Endothelial cell of umbilical vein (primary cell): ENCODE results near the gene PDCD1. TPM values are rescaled to one million over a fixed set of nuclear protein-coding genes. Genes with fewer than 3 reads are reported as not detected.

Source experiments
- BruUV-seq: library from RNA; stranded (reverse); fragments of 400-500 nt; replicated peaks from 2 replicates; lab custom pipeline; 2021; lab: Mats Ljungman, UMichigan
- CTCF ChIA-PET: fragments of 300-600, 350-600 bp; sonication (Branson Sonifier 250); formaldehyde crosslinking; loops from one replicate; lab custom pipeline; 2021; ENCODE audit warnings: antibody characterized with exemption, inconsistent platforms; lab: Charles Lee
- POLR2A ChIA-PET: fragments of 300-600, 350-600 bp; sonication (Branson Sonifier 250); formaldehyde crosslinking; loops from one replicate; lab custom pipeline; 2021; ENCODE audit warnings: antibody characterized with exemption, inconsistent platforms; lab: Charles Lee
- DNase-seq: peaks from one replicate; pipeline ENCODE4 v3.0.0-alpha.2; 2011; ENCODE audit warnings: low read depth, low spot score
- FAIRE-seq: peaks from 2 replicates; lab custom pipeline; 2011; peaks lifted over from hg19 to GRCh38; lab: Jason Lieb, UNC
- H2AFZ ChIP-seq: 2 replicates; pipeline ENCODE4 v1.6.0; 2012; ENCODE audit warnings: low read depth, low read length, control low read depth, inconsistent platforms
- H3K27ac ChIP-seq: 2 replicates; pipeline ENCODE4 v1.5.1; 2011; ENCODE audit warnings: low read depth, mild to moderate bottlenecking, control low read depth, low read length, moderate library complexity; ENCODE audit not compliant: insufficient read depth
- H3K27me3 ChIP-seq, 2 experiments: 2 replicates each; pipeline versions ENCODE4 v1.6.0 to v1.6.1; 2011; ENCODE audit warnings: low read length in 2 of 2, mixed read lengths in 1 of 2; ENCODE audit not compliant: control insufficient read depth in 2 of 2, insufficient read depth in 2 of 2
- H3K36me3 ChIP-seq, 2 experiments: 2 replicates in 1 of 2; 3 replicates in 1 of 2; pipeline ENCODE4 v1.5.1; 2011; ENCODE audit warnings: low read length in 2 of 2, mild to moderate bottlenecking in 1 of 2, moderate library complexity in 1 of 2; ENCODE audit not compliant: control insufficient read depth in 2 of 2, insufficient read depth in 2 of 2; ENCODE audit errors: extremely low read depth in 1 of 2
- H3K4me1 ChIP-seq: 3 replicates; pipeline ENCODE4 v1.5.1; 2011; ENCODE audit warnings: mild to moderate bottlenecking, low read length; ENCODE audit not compliant: control insufficient read depth, insufficient read depth; ENCODE audit errors: extremely low read depth
- H3K4me2 ChIP-seq: 2 replicates; pipeline ENCODE4 v1.6.1; 2011; ENCODE audit warnings: low read length, control low read depth, mixed read lengths; ENCODE audit not compliant: insufficient read depth
- H3K4me3 ChIP-seq, 3 experiments: fragments of 200-600 bp in 1 of 3; sonication (generic), shearing (Covaris generic) in 1 of 3; replicated peaks in 1 of 3; 2 replicates each; pipeline ENCODE4 v1.5.1; 2011 to 2016; ENCODE audit warnings: control low read depth in 3 of 3, low read length in 3 of 3, mild to moderate bottlenecking in 2 of 3, inconsistent platforms in 1 of 3, low read depth in 1 of 3, moderate library complexity in 1 of 3; ENCODE audit not compliant: insufficient read depth in 1 of 3
- H3K79me2 ChIP-seq: 2 replicates; pipeline ENCODE4 v1.6.0; 2012; ENCODE audit warnings: low read length, inconsistent platforms; ENCODE audit not compliant: control insufficient read depth, insufficient read depth
- H3K9ac ChIP-seq: replicated peaks from 2 replicates; pipeline ENCODE3; 2011; ENCODE audit warnings: low read length, control low read depth; ENCODE audit not compliant: insufficient read depth; ENCODE audit errors: extremely low read depth
- H3K9me1 ChIP-seq: replicated peaks from 3 replicates; pipeline ENCODE4 v1.6.0; 2011; ENCODE audit warnings: mild to moderate bottlenecking, low read length; ENCODE audit not compliant: control insufficient read depth, insufficient read depth; ENCODE audit errors: extremely low read depth
- H3K9me3 ChIP-seq: replicated peaks from 2 replicates; pipeline ENCODE4 v1.5.1; 2012; ENCODE audit warnings: low read length, inconsistent platforms; ENCODE audit not compliant: control insufficient read depth, insufficient read depth
- H4K20me1 ChIP-seq: replicated peaks from 2 replicates; pipeline ENCODE3; 2011; ENCODE audit warnings: mild to moderate bottlenecking, low read length; ENCODE audit not compliant: control insufficient read depth, insufficient read depth; ENCODE audit errors: extremely low read depth
- EZH2 ChIP-seq: IDR thresholded peaks from 2 replicates; pipeline ENCODE4 v1.6.1; 2012; ENCODE audit warnings: borderline replicate concordance, low read depth, mild to moderate bottlenecking, moderate library complexity, low read length, inconsistent platforms; ENCODE audit not compliant: severe bottlenecking
- FOS ChIP-seq: IDR thresholded peaks from 2 replicates; pipeline ENCODE4 v1.6.1; 2011; ENCODE audit warnings: mild to moderate bottlenecking, low read length, moderate library complexity, borderline replicate concordance; ENCODE audit not compliant: insufficient read depth
- JUN ChIP-seq: IDR thresholded peaks from 2 replicates; pipeline ENCODE4 v1.6.1; 2011; ENCODE audit warnings: borderline replicate concordance, low read depth; ENCODE audit not compliant: insufficient read length, insufficient read depth
- MAX ChIP-seq: IDR thresholded peaks from 2 replicates; pipeline ENCODE4 v1.6.1; 2011; ENCODE audit not compliant: insufficient read depth, insufficient read length
- MYC ChIP-seq: IDR thresholded peaks from one replicate; pipeline ENCODE4 v1.6.1; 2011; ENCODE audit warnings: mild to moderate bottlenecking, low read depth, low read length
- POLR2A ChIP-seq: IDR thresholded peaks from 2 replicates; pipeline ENCODE4 v1.6.1; 2012; ENCODE audit warnings: low read depth, mild to moderate bottlenecking, control low read depth, low read length
- POLR2AphosphoS5 ChIP-seq: IDR thresholded peaks from 2 replicates; pipeline ENCODE4 v1.6.1; 2012; ENCODE audit warnings: low read depth, mild to moderate bottlenecking, control low read depth, low read length, moderate library complexity; ENCODE audit not compliant: insufficient read depth
- dilution Hi-C: fragments of 300-500 bp; cut with MboI; formaldehyde crosslinking; loops from one replicate; pipeline ENCODE4 v1.15.0; 2019; ENCODE audit warnings: low sequenced_read_pairs; ENCODE audit not compliant: extremely low pct_ligation_motif_present
- intact Hi-C: fragments of 100-400 bp; cut with micrococcal nuclease; formaldehyde crosslinking; loops from one replicate; pipeline ENCODE4 v1.10.0; 2022
- polyA plus RNA-seq, 4 experiments: library from polyadenylated mRNA; depleted of rRNA in 3 of 4; stranded (reverse) in 3 of 4; unstranded in 1 of 4; fragments of >200 nt; gene quantifications; 2 replicates each; pipeline versions ENCODE4 v1.2.1 to v1.2.3, GENCODE V29; 2011 to 2012; ENCODE audit warnings: missing spikeins in 1 of 4
- total RNA-seq: library from RNA; stranded (reverse); gene quantifications from 2 replicates; pipeline ENCODE4 v1.2.3, GENCODE V29; 2021

Gene PDCD1
- total and polyA plus RNA-seq, 2 donors (not counting 3 experiments of a cell fraction or from before 2014, with no cell fraction given): not detected

- Histone ChIP-seq H3K4me3 (no peak overlapping the region), H3K36me3 (no peaks in the 10 kb centered on the region), H3K9ac (no peak overlapping the region), H4K20me1 (no peaks in the 10 kb centered on the region), H3K27ac (no peak overlapping the region), H3K9me1 (no peaks in the 10 kb centered on the region), H3K27me3 (no peaks in the 10 kb centered on the region), H3K9me3 (no peaks in the 10 kb centered on the region), H3K4me2 (no peak overlapping the region), H3K4me1 (peaks cover 2% of the 10 kb centered on the region), H3K79me2 (no peaks in the 10 kb centered on the region), H2AFZ (no peak overlapping the region)
- TF ChIP-seq POLR2AphosphoS5 (no peak), POLR2A (no peak), MYC (no peak), EZH2 (no peak)
- DNase-seq (no peak), FAIRE-seq (no peak)
- ChIA-PET POLR2A (no interaction called here), CTCF (interaction anchor here (1.9 kb wide), 1 partner anchor 56 kb away, joined by 6 read pairs; no protein-coding TSS in a partner anchor)
- no TSS peak for BruUV-seq
- intact Hi-C loops (no loop called here), dilution Hi-C loops (no loop called here)
These were observed 36.2 kb upstream of the PDCD1 start for GRCh38 chr2:241894681-241895426.

GRCh38 chr2:241894056-241894641 lies 35.5 kb upstream of the PDCD1 start:
- POLR2A ChIA-PET: no interaction called here

More at GRCh38 chr2:241894056-241894641, 35.5 kb upstream of the PDCD1 start:
- BruUV-seq: no TSS peak
- Histone ChIP-seq H2AFZ (no peak overlapping the region), H3K9me1 (no peaks in the 10 kb centered on the region), H3K4me2 (no peak overlapping the region), H3K27ac (no peak overlapping the region), H3K9me3 (no peaks in the 10 kb centered on the region), H3K9ac (no peak overlapping the region), H4K20me1 (no peaks in the 10 kb centered on the region), H3K4me3 (no peak overlapping the region), H3K4me1 (peaks cover 2% of the 10 kb centered on the region), H3K79me2 (no peaks in the 10 kb centered on the region), H3K36me3 (no peaks in the 10 kb centered on the region), H3K27me3 (no peaks in the 10 kb centered on the region)
- FAIRE-seq (no peak), DNase-seq (no peak)
- CTCF ChIA-PET: interaction anchor here (0.9 to 1.9 kb wide), 3 partner anchors 56 to 208 kb away, joined by 3 to 6 read pairs (median 3); partner anchors contain the start of gene DTYMK
- dilution Hi-C loops: no loop called here
- no peak for TF ChIP-seq POLR2A
- no peak for TF ChIP-seq JUN
- TF ChIP-seq MAX: no peak
- no peak for TF ChIP-seq FOS
- TF ChIP-seq EZH2: no peak
- intact Hi-C loops: no loop called here
